Sigmoid colon (tissue), 7 donors: Measurements from ENCODE around the gene NUDT4. TPM values are rescaled to one million over a fixed set of nuclear protein-coding genes. Genes with fewer than 3 reads are reported as not detected.
A peak's percentile ranks its signal among the peaks of the same experiment; 100 is the strongest.

Experiments used
- DNase-seq: peaks from one replicate; pipeline ENCODE4 v3.0.0-alpha.2; 2019
- H3K27ac ChIP-seq, 4 donors: fragments of 200-600 bp; sonication (generic); one replicate each; pipeline ENCODE4 v1.5.1; 2016 to 2019; ENCODE audit warnings: mild to moderate bottlenecking in 1 of 4
- H3K27me3 ChIP-seq, 3 donors: fragments of 200-600 bp; sonication (generic); one replicate each; pipeline ENCODE4 v1.5.1; 2019; ENCODE audit warnings: mild to moderate bottlenecking in 1 of 3
- H3K36me3 ChIP-seq, 4 donors: fragments of 200-600 bp; sonication (generic); one replicate each; pipeline ENCODE4 v1.5.1; 2016 to 2019
- H3K4me1 ChIP-seq, 4 donors: fragments of 200-600 bp; sonication (generic); one replicate each; pipeline ENCODE4 v1.5.1; 2017 to 2019
- H3K4me3 ChIP-seq, 4 donors: fragments of 200-600 bp; sonication (generic); one replicate each; pipeline ENCODE4 v1.5.1; 2017 to 2019; ENCODE audit warnings: mild to moderate bottlenecking in 2 of 4, moderate library complexity in 1 of 4
- H3K9me3 ChIP-seq, 4 donors: fragments of 200-600 bp in 3 of 4; sonication (generic) in 3 of 4; one replicate each; pipeline versions ENCODE4 v1.5.1 to v1.6.1; 2013 to 2019
- CTCF ChIP-seq, 4 experiments: fragments of 450-650 bp in 3 of 4; fragments of 200-600 bp in 1 of 4; IDR thresholded peaks; one replicate each; pipeline ENCODE4 v1.5.1; 2016 to 2019; ENCODE audit warnings: antibody characterized with exemption in 4 of 4, mild to moderate bottlenecking in 3 of 4, moderate library complexity in 2 of 4
- EP300 ChIP-seq, 4 donors: sonication (generic); formaldehyde crosslinking; IDR thresholded peaks; one replicate each; pipeline ENCODE4 v1.6.1; 2017; ENCODE audit warnings: antibody characterized with exemption in 4 of 4
- POLR2A ChIP-seq, 2 donors: fragments of 450-650 bp; IDR thresholded peaks; one replicate each; pipeline ENCODE4 v1.6.1; 2016; ENCODE audit warnings: antibody characterized with exemption in 2 of 2, mild to moderate bottlenecking in 2 of 2, moderate library complexity in 2 of 2
- POLR2AphosphoS5 ChIP-seq, 4 donors: sonication (generic); formaldehyde crosslinking; IDR thresholded peaks; one replicate each; pipeline ENCODE4 v1.6.1; 2017; ENCODE audit warnings: antibody characterized with exemption in 4 of 4
- WGBS, 2 donors: extraction: QIAGEN DNeasy Blood & Tissue Kit; methylation state at CpG; one replicate each; pipeline ENCODE4 v1.1.7; 2013; 5-methylcytosine and 5-hydroxymethylcytosine counted together
- intact Hi-C: fragments of 100-400 bp; cut with DNase I; formaldehyde crosslinking; loops from one replicate; pipeline ENCODE4 v1.15.1; 2023
- polyA plus RNA-seq, 3 donors: library from polyadenylated mRNA; stranded (reverse); fragments of 200-250 nt; gene quantifications; one replicate each; pipeline ENCODE4 v1.2.3, GENCODE V29; 2013
- total RNA-seq, 4 donors: library from RNA; depleted of rRNA; stranded (reverse); fragments of >200 nt; gene quantifications; one replicate each; pipeline ENCODE4 v1.1.0, GENCODE V29; 2016
- donor health status: healthy with polysubstance abuse.
- donor health status: Bipolar disorder and iron deficiency.
- donor health status: healthy.

The NUDT4 gene
- total and polyA plus RNA-seq, 7 donors, result 45.7 to 83.7 (median 48.5) TPM

DNA sequence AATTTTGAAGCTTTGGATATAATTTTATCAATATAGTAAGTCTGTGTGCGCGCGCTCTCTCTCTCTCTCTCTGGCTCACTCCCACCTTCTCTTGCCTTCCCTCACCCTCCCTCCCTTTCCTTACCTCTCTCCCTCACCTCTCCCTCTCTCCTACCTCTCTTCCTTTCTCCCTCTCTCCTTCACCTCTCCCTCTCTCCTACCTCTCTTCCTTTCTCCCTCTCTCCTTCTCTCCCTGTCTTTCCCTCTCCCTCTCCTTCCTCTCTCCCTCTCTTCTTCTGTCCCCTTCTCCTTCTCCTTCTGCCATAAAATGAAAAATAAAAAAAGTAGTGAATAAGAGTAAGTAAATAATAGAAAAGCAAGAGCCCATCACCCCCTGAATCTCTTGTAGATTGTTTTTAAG is 9.0 kb upstream of the NUDT4 start:
- no peaks in the 10 kb centered on the region for H3K27me3 ChIP-seq
- H3K27ac ChIP-seq, result no peak overlapping the region
- H3K36me3 ChIP-seq, result no peaks in the 10 kb centered on the region
- WGBS, 2 donors, result 97 to 98% methylated on average over 3 of the region's 3 CpGs
- intact Hi-C loops, result no loop called here
- TF ChIP-seq POLR2AphosphoS5 (IDR thresholded peaks at IDR 0.05) (no peak), POLR2A (IDR thresholded peaks at IDR 0.05) (no peak), EP300 (IDR thresholded peaks at IDR 0.05) (no peak), CTCF (IDR thresholded peaks at IDR 0.05) (no peak)
- H3K4me1 ChIP-seq, result no peaks in the 10 kb centered on the region
- no peak for DNase-seq
- no peaks in the 10 kb centered on the region for H3K9me3 ChIP-seq
- no peak overlapping the region for H3K4me3 ChIP-seq

DNA sequence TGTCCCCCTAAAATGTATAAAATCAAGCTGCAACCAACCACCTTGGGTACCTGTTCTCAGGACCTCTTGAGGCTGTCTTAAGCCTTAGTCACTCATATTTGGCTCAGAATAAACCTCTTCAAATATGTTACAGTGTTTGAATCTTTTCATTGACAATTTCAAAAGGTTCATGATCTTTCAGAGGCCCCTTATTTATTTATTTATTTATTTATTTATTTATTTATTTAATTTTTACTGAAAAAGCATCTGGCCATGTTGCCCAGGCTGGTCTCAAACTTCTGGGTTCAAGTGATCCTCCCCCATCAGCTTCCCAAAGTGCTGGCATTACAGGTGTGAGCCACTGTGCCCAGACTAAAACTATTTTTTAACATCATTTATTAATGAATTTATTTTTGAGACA is 8.2 kb upstream of the NUDT4 start:
- TF ChIP-seq POLR2AphosphoS5 (IDR thresholded peaks at IDR 0.05), result no peak
- TF ChIP-seq EP300 (IDR thresholded peaks at IDR 0.05), result no peak
- TF ChIP-seq POLR2A (IDR thresholded peaks at IDR 0.05), result no peak
- no peak for TF ChIP-seq CTCF (IDR thresholded peaks at IDR 0.05)
- no peak for DNase-seq
- Histone ChIP-seq H3K4me3 (no peak overlapping the region), H3K36me3 (no peaks in the 10 kb centered on the region), H3K27me3 (no peaks in the 10 kb centered on the region), H3K27ac (no peak overlapping the region), H3K4me1 (no peaks in the 10 kb centered on the region), H3K9me3 (no peaks in the 10 kb centered on the region)
- intact Hi-C loops, result no loop called here

GRCh38 chr12:93370947-93371346 is 6.8 kb upstream of the NUDT4 start:
- TF ChIP-seq POLR2A (IDR thresholded peaks at IDR 0.05) (no peak), EP300 (IDR thresholded peaks at IDR 0.05) (no peak)
- no peak for DNase-seq
- intact Hi-C loops, result loop anchor here (10.0 kb wide), 1 partner anchor 446 kb away; the partner anchor contains the start of gene EEA1
- Histone ChIP-seq H3K36me3 (no peaks in the 10 kb centered on the region), H3K9me3 (no peaks in the 10 kb centered on the region), H3K27me3 (no peaks in the 10 kb centered on the region), H3K4me3 (no peak overlapping the region), H3K27ac (no peak overlapping the region), H3K4me1 (peaks cover 0 to 5% (median 0%) of the 10 kb centered on the region in 4 donors)
- 96 to 98% methylated on average over 6 of the region's 6 CpGs for WGBS, 2 donors

GRCh38 chr12:93373961-93374656 is 3.6 kb upstream of the NUDT4 start:
- Histone ChIP-seq H3K4me3 (no peak overlapping the region), H3K27me3 (no peaks in the 10 kb centered on the region), H3K9me3 (no peaks in the 10 kb centered on the region), H3K4me1 (peaks cover 0 to 19% (median 5%) of the 10 kb centered on the region in 4 donors), H3K36me3 (no peaks in the 10 kb centered on the region), H3K27ac (no peak overlapping the region)
- intact Hi-C loops, result loop anchor here (10.0 kb wide), 1 partner anchor 449 kb away; the partner anchor contains the start of gene EEA1
- DNase-seq, result no peak
- TF ChIP-seq POLR2AphosphoS5 (IDR thresholded peaks at IDR 0.05) (no peak), EP300 (IDR thresholded peaks at IDR 0.05) (no peak), CTCF (IDR thresholded peaks at IDR 0.05) (no peak), POLR2A (IDR thresholded peaks at IDR 0.05) (no peak)
- 22 to 66% methylated on average over 2 of the region's 2 CpGs for WGBS, 2 donors

GRCh38 chr12:93375906-93376305 is 1.8 kb upstream of the NUDT4 start:
- Histone ChIP-seq H3K4me3 (no peak overlapping the region), H3K36me3 (no peaks in the 10 kb centered on the region), H3K27ac (peak overlapping the region; percentile 94 to 97 (median 96)), H3K27me3 (no peaks in the 10 kb centered on the region), H3K4me1 (peaks cover under 1 to 32% (median 15%) of the 10 kb centered on the region in 4 donors), H3K9me3 (no peaks in the 10 kb centered on the region)
- 94% methylated on average over 6 of the region's 6 CpGs for WGBS, 2 donors
- TF ChIP-seq POLR2AphosphoS5 (IDR thresholded peaks at IDR 0.05), result no peak
- no peak for TF ChIP-seq CTCF (IDR thresholded peaks at IDR 0.05)
- TF ChIP-seq POLR2A (IDR thresholded peaks at IDR 0.05), result no peak
- TF ChIP-seq EP300 (IDR thresholded peaks at IDR 0.05), result no peak
- DNase-seq, result no peak
- intact Hi-C loops, result loop anchor here (5.0 to 10.0 kb wide), 3 partner anchors 194 to 451 kb away; partner anchors contain the start of gene EEA1
